ENCODE results near the gene NECAB3. TPM values are rescaled to one million over a fixed set of nuclear protein-coding genes. Genes with fewer than 3 reads are reported as not detected.

NECAB3 gene
- total RNA-seq, 1 donor from 2014 or later, result 58.6 TPM

DNA sequence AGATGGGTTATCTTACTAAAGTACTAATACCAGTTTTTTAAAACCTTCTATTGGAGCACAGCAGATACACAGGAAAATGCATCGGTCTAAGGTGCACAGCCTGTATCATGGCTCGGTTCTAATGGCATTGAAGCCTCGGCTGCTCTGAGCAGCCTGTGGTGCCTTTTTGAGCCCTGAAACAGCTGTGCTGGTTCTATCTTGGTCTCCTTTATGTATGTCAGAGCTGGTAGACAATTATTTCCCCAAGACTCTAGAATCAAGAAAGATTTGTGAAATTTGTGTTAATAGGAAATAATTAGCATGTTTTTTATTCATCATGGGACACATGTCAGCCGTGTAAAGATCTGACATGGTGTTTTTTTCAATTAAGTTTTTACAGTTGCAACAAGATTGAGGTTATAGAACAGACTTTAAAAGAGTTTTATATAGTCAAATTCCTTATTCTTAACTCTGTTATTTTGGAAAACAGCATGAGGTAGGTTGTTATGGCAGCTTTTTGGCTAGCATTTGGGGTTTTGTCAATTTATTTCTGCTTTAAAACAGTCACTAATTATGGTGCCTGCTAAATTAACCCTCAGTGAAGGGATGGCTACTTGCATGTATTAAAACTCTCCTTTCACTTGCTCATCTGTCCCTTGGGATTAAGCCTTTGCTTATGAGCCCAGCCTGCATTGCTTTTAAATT, 52.4 kb downstream of the NECAB3 start:
- no peak for DNase-seq (ENCODE audit: low spot score in 2 of 2, unreplicated experiment in 2 of 2)
- TF ChIP-seq, protein P1, sequence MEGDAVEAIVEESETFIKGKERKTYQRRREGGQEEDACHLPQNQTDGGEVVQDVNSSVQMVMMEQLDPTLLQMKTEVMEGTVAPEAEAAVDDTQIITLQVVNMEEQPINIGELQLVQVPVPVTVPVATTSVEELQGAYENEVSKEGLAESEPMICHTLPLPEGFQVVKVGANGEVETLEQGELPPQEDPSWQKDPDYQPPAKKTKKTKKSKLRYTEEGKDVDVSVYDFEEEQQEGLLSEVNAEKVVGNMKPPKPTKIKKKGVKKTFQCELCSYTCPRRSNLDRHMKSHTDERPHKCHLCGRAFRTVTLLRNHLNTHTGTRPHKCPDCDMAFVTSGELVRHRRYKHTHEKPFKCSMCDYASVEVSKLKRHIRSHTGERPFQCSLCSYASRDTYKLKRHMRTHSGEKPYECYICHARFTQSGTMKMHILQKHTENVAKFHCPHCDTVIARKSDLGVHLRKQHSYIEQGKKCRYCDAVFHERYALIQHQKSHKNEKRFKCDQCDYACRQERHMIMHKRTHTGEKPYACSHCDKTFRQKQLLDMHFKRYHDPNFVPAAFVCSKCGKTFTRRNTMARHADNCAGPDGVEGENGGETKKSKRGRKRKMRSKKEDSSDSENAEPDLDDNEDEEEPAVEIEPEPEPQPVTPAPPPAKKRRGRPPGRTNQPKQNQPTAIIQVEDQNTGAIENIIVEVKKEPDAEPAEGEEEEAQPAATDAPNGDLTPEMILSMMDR (IDR thresholded peaks at IDR 0.05; ENCODE audit: unreplicated experiment), result no peak
- H3K36me3 Mint-ChIP-seq, result peaks cover 45% of the 10 kb centered on the region
- no peaks in the 10 kb centered on the region for H3K9me3 Mint-ChIP-seq
- no peaks in the 10 kb centered on the region for H3K4me1 Mint-ChIP-seq
- H3K4me3 Mint-ChIP-seq, result no peak overlapping the region
- no peaks in the 10 kb centered on the region for H3K27me3 Mint-ChIP-seq (ENCODE audit: low read depth)
- H3K27ac Mint-ChIP-seq, result no peak overlapping the region

DNA sequence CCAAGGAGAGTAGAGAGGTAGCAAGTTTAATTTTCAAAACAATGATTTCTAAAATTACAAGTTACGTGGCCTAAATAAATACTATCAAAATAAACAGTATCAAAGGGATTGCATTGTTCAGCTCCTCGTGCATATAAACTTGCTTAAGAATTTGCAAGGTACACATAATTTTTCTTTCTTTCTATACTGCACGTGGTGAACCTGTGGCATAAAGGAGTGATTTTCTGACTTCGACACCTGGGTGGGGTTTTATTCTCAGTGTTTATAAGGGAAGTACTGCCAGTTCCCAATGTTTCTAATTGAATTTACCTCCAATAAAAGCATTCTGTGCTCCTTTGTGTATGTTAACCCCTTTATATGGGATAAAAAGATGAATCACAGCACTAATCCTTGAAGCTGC, 62.2 kb downstream of the NECAB3 start:
- H3K9me3 Mint-ChIP-seq, result no peaks in the 10 kb centered on the region

DNA sequence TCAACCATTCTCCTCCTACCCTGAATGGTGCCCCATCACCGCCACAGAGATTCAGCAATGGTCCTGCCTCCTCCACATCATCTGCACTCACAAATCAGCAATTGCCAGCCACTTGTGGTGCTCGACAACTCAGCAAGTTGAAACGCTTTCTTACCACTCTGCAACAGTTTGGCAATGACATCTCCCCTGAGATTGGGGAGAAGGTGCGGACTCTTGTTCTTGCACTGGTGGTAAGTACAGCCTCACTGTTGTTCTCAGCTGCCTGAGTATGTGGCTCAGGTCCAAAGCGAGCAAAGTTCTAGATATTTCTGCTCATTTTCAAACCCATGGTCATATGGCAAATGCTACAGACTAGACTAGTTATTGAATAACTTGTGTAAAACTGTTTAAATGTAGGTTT, 63.1 kb downstream of the NECAB3 start:
- Mint-ChIP-seq H3K9me3 (no peaks in the 10 kb centered on the region), H3K4me1 (no peaks in the 10 kb centered on the region), H3K36me3 (peaks cover 25% of the 10 kb centered on the region), H3K27ac (no peak overlapping the region), H3K4me3 (no peak overlapping the region), H3K27me3 (ENCODE audit: low read depth) (no peaks in the 10 kb centered on the region)
- TF ChIP-seq, protein P1 (IDR thresholded peaks at IDR 0.05; ENCODE audit: unreplicated experiment), result no peak
- DNase-seq (ENCODE audit: low spot score in 2 of 2, unreplicated experiment in 2 of 2), result no peak

More for the DNA sequence above, 62.2 kb downstream of the NECAB3 start:
- TF ChIP-seq, protein P1 (IDR thresholded peaks at IDR 0.05; ENCODE audit: unreplicated experiment), result no peak
- Mint-ChIP-seq H3K4me3 (no peak overlapping the region), H3K36me3 (peaks cover 30% of the 10 kb centered on the region), H3K27ac (no peak overlapping the region), H3K4me1 (no peaks in the 10 kb centered on the region), H3K27me3 (ENCODE audit: low read depth) (no peaks in the 10 kb centered on the region)
- DNase-seq (ENCODE audit: low spot score in 2 of 2, unreplicated experiment in 2 of 2), result no peak

DNA sequence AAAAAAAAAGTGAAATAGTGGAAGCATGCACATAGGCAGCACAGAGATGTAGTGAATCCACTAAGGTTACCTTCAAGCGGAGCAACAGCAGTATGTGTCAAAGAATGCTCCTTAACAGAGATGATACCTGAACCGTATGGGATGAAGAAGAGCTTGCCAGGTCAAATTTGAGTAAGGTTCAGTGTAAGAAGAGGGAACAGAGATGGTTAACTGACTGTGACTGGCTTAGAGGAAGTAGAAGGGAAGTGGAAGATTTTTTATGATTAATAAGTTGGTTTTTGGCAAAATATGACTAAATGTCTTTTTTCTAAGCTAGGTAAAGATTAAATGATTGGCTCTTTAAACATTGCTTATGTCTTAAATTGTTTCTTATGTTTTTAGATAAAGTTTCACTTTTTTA, 64.7 kb downstream of the NECAB3 start:
- H3K9me3 Mint-ChIP-seq, result no peaks in the 10 kb centered on the region
- H3K27me3 Mint-ChIP-seq (ENCODE audit: low read depth), result no peaks in the 10 kb centered on the region
- H3K27ac Mint-ChIP-seq, result no peak overlapping the region
- no peak overlapping the region for H3K4me3 Mint-ChIP-seq
- peaks cover 19% of the 10 kb centered on the region for H3K36me3 Mint-ChIP-seq
- no peak for DNase-seq (ENCODE audit: low spot score in 2 of 2, unreplicated experiment in 2 of 2)
- TF ChIP-seq, protein P1 (IDR thresholded peaks at IDR 0.05; ENCODE audit: unreplicated experiment), result no peak
- no peaks in the 10 kb centered on the region for H3K4me1 Mint-ChIP-seq

Other genes with a start within 250 kb of the NECAB3 start
- gene SNTA1, start 230.7 kb downstream of the NECAB3 start, total RNA-seq, result 11.9 to 13.4 TPM (median 13.3 TPM) in 3 replicates
- 39.7 to 47.2 TPM (median 46.1 TPM) in 3 replicates for gene CBFA2T2, start 184.3 kb downstream of the NECAB3 start, total RNA-seq
- gene C20orf144, start 12.1 kb downstream of the NECAB3 start, total RNA-seq, result 0.09 to 0.20 TPM (median 0.11 TPM) in 3 replicates
- 0.63 to 0.86 TPM (median 0.66 TPM) in 3 replicates for gene ACTL10, start 7.5 kb downstream of the NECAB3 start, total RNA-seq
- 16.7 to 18.1 TPM (median 16.9 TPM) in 3 replicates for gene E2F1, start 12.0 kb upstream of the NECAB3 start, total RNA-seq
- 7.0 to 7.5 TPM (median 7.4 TPM) in 3 replicates for gene PXMP4, start 45.9 kb upstream of the NECAB3 start, total RNA-seq
- gene ZNF341, start 57.6 kb upstream of the NECAB3 start, total RNA-seq, result 5.3 to 5.4 TPM (median 5.4 TPM) in 3 replicates
- 76.9 to 79.4 TPM (median 77.7 TPM) in 3 replicates for gene CHMP4B, start 136.9 kb upstream of the NECAB3 start, total RNA-seq